Calu3 (cell line): Measurements from ENCODE around the gene MAP2K7. TPM values are rescaled to one million over a fixed set of nuclear protein-coding genes. Genes with fewer than 3 reads are reported as not detected.
A peak's percentile ranks its signal among the peaks of the same experiment; 100 is the strongest.

Experiments used
- BruUV-seq: library from RNA; stranded (reverse); fragments of 400-500 nt; replicated peaks from 2 replicates; lab custom pipeline; 2021; lab: Mats Ljungman, UMichigan
- CTCF ChIA-PET: fragments of 300-600 bp; sonication (Branson Sonifier 250); formaldehyde crosslinking; loops from one replicate; lab custom pipeline; 2022; ENCODE audit warnings: antibody characterized with exemption; lab: Charles Lee
- DNase-seq: peaks from one replicate; pipeline ENCODE4 v3.0.0; 2022
- H3K27ac Mint-ChIP-seq: one replicate; pipeline ENCODE4 v1.8.0; 2022; ENCODE audit warnings: mixed read lengths; ENCODE audit not compliant: unreplicated experiment
- H3K27me3 Mint-ChIP-seq: one replicate; pipeline ENCODE4 v1.8.0; 2022; ENCODE audit warnings: mixed read lengths; ENCODE audit not compliant: unreplicated experiment
- H3K36me3 Mint-ChIP-seq: one replicate; pipeline ENCODE4 v1.8.0; 2022; ENCODE audit warnings: mild to moderate bottlenecking, moderate library complexity, mixed read lengths; ENCODE audit not compliant: insufficient read depth, unreplicated experiment
- H3K4me1 Mint-ChIP-seq: one replicate; pipeline ENCODE4 v1.8.0; 2022; ENCODE audit warnings: mild to moderate bottlenecking, low read depth, mixed read lengths; ENCODE audit not compliant: unreplicated experiment
- H3K4me3 Mint-ChIP-seq: one replicate; pipeline ENCODE4 v1.8.0; 2022; ENCODE audit warnings: mild to moderate bottlenecking, low read depth, moderate library complexity, mixed read lengths; ENCODE audit not compliant: unreplicated experiment
- H3K9me3 Mint-ChIP-seq: one replicate; pipeline ENCODE4 v1.8.0; 2022; ENCODE audit warnings: low read depth, mixed read lengths; ENCODE audit not compliant: unreplicated experiment
- CTCF ChIP-seq: fragments of 200-600 bp; IDR thresholded peaks from one replicate; pipeline ENCODE4 v1.8.0; 2022; ENCODE audit warnings: antibody characterized with exemption; ENCODE audit not compliant: unreplicated experiment
- intact Hi-C: fragments of 100-400 bp; cut with micrococcal nuclease; formaldehyde crosslinking; loops from one replicate; pipeline ENCODE4 v1.10.0; 2022; ENCODE audit not compliant: unreplicated experiment
- total RNA-seq: library from RNA; stranded (reverse); gene quantifications from 2 replicates; pipeline ENCODE4 v1.2.3, GENCODE V29; 2022

Gene MAP2K7
- total RNA-seq, 1 experiment from 2014 or later: 28.0 TPM

- Mint-ChIP-seq H3K4me1 (no peaks in the 10 kb centered on the region), H3K36me3 (peaks cover 36% of the 10 kb centered on the region), H3K27me3 (no peaks in the 10 kb centered on the region), H3K27ac (no peak overlapping the region), H3K4me3 (no peak overlapping the region), H3K9me3 (no peaks in the 10 kb centered on the region)
- BruUV-seq: no TSS peak
- CTCF ChIA-PET: no interaction called here
- TF ChIP-seq CTCF: no peak
- no peak for DNase-seq
- intact Hi-C loops: no loop called here
These were observed 31.1 kb downstream of the MAP2K7 start for GRCh38 chr19:7934766-7935165.

DNA sequence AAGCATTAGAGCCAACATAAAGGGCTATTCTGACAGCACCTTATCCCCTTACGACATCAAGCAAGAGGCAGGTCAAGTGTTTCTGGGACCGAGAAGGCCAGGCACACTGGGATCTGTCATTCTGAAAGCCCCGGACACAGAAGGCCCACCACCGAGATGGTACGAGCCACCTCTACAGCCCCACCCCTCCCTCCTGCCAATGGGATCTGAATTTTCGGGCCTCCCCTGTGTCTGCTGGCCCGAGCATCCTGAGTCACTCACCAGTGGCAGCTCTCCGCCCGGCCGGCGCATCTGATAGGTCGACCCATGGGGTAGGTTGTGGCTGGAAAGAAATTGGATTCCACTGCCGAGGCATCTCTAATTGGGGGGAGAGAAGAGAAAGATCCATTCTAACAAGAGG, 37.2 kb downstream of the MAP2K7 start:
- intact Hi-C loops: no loop called here
- CTCF ChIA-PET: no interaction called here
- BruUV-seq: no TSS peak
- Mint-ChIP-seq H3K4me1 (peaks cover 20% of the 10 kb centered on the region), H3K27ac (no peak overlapping the region), H3K36me3 (peaks cover 43% of the 10 kb centered on the region), H3K9me3 (no peaks in the 10 kb centered on the region), H3K27me3 (no peaks in the 10 kb centered on the region), H3K4me3 (no peak overlapping the region)
- no peak for TF ChIP-seq CTCF
- no peak for DNase-seq

GRCh38 chr19:7941895-7942596, 38.4 kb downstream of the MAP2K7 start:
- Mint-ChIP-seq H3K27ac (peak overlapping the region; percentile 93), H3K27me3 (no peaks in the 10 kb centered on the region), H3K4me1 (peaks cover 20% of the 10 kb centered on the region), H3K9me3 (no peaks in the 10 kb centered on the region), H3K4me3 (peak overlapping the region; percentile 91), H3K36me3 (peaks cover 38% of the 10 kb centered on the region)
- no peak for TF ChIP-seq CTCF
- no peak for DNase-seq
- intact Hi-C loops: no loop called here
- CTCF ChIA-PET: interaction anchor here (0.6 kb wide), 1 partner anchor 227 kb away, joined by 3 read pairs; no protein-coding TSS in a partner anchor
- BruUV-seq: no TSS peak

DNA sequence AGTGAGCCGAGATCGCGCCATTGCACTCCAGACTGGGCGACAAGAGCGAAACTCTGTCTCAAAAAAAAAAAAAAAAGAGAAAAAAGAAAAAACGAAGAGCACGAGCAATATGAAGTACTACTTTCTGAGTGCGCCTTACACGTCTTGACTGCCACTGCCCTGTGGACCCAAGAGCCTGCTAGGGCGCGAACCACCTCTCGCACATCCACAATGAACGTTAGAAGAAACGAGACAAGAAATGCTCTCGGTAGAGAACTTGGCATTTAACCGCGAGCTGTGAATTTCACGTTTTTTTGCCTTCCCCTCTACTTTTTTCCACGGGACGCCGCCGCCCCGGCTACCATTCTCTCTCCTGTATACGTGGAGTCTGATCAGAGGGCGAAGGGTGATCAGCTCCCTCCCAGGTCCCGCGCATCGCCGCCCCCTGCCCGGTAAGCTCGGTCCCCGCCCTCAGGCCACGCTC, 39.3 kb downstream of the MAP2K7 start:
- Mint-ChIP-seq H3K27me3 (no peaks in the 10 kb centered on the region), H3K27ac (peak overlapping the region; percentile 93), H3K4me1 (peaks cover 20% of the 10 kb centered on the region), H3K9me3 (no peaks in the 10 kb centered on the region), H3K36me3 (peaks cover 38% of the 10 kb centered on the region), H3K4me3 (peak overlapping the region; percentile 91)
- DNase-seq: no peak
- no TSS peak for BruUV-seq
- CTCF ChIA-PET: interaction anchor here (0.5 to 2.4 kb wide), 10 partner anchors 14 to 1884 kb away, joined by 3 to 13 read pairs (median 4); partner anchors contain the start of genes SNAPC2 and TRAPPC5
- intact Hi-C loops: no loop called here
- TF ChIP-seq CTCF: no peak
